Keratinocyte (primary cell): ENCODE measurements around the gene CFAP61. TPM values are rescaled to one million over a fixed set of nuclear protein-coding genes. Genes with fewer than 3 reads are reported as not detected.

Experiments used
- DNase-seq: peaks from one replicate; pipeline ENCODE4 v3.0.0-alpha.2; 2011; ENCODE audit warnings: low read depth, missing footprints, low spot score
- FAIRE-seq: peaks from 2 replicates; lab custom pipeline; 2011; peaks lifted over from hg19 to GRCh38; lab: Jason Lieb, UNC
- H2AFZ ChIP-seq: 2 replicates; pipeline ENCODE4 v1.6.0; 2012; ENCODE audit warnings: low read length, control low read depth, inconsistent platforms; ENCODE audit not compliant: control insufficient read depth
- H3K27ac ChIP-seq: 2 replicates; pipeline ENCODE4 v1.5.1; 2011; ENCODE audit warnings: low read length; ENCODE audit not compliant: control insufficient read depth, insufficient read depth
- H3K27me3 ChIP-seq: 3 replicates; pipeline ENCODE4 v1.6.0; 2011; ENCODE audit warnings: low read length; ENCODE audit not compliant: control insufficient read depth, insufficient read depth; ENCODE audit errors: extremely low read depth
- H3K36me3 ChIP-seq, 2 experiments: 2 replicates in 1 of 2; 3 replicates in 1 of 2; pipeline ENCODE4 v1.5.1; 2011; ENCODE audit warnings: low read length in 2 of 2, mild to moderate bottlenecking in 1 of 2; ENCODE audit not compliant: control insufficient read depth in 2 of 2, insufficient read depth in 2 of 2; ENCODE audit errors: extremely low read depth in 1 of 2
- H3K4me1 ChIP-seq: 3 replicates; pipeline ENCODE4 v1.5.1; 2011; ENCODE audit warnings: low read length; ENCODE audit not compliant: control insufficient read depth, insufficient read depth; ENCODE audit errors: extremely low read depth
- H3K4me2 ChIP-seq: 3 replicates; pipeline ENCODE4 v1.6.0; 2011; ENCODE audit warnings: low read depth, low read length; ENCODE audit not compliant: control insufficient read depth, insufficient read depth; ENCODE audit errors: extremely low read depth
- H3K4me3 ChIP-seq, 3 experiments: fragments of 200-600 bp in 1 of 3; sonication (generic) in 1 of 3; 2 replicates in 2 of 3; 3 replicates in 1 of 3; pipeline ENCODE4 v1.5.1; 2011 to 2016; ENCODE audit warnings: low read length in 3 of 3, mild to moderate bottlenecking in 3 of 3, control low read depth in 2 of 3, inconsistent platforms in 1 of 3, low read depth in 1 of 3, mixed read lengths in 1 of 3, mixed run types in 1 of 3, moderate library complexity in 1 of 3; ENCODE audit not compliant: control insufficient read depth in 2 of 3, insufficient read depth in 2 of 3; ENCODE audit errors: extremely low read depth in 1 of 3
- H3K79me2 ChIP-seq: 2 replicates; pipeline ENCODE4 v1.6.0; 2012; ENCODE audit warnings: low read length; ENCODE audit not compliant: control insufficient read depth, insufficient read depth
- H3K9ac ChIP-seq: 3 replicates; pipeline ENCODE4 v1.6.0; 2011; ENCODE audit warnings: low read length; ENCODE audit not compliant: control insufficient read depth, insufficient read depth; ENCODE audit errors: extremely low read depth
- H3K9me1 ChIP-seq: 3 replicates; pipeline ENCODE4 v1.6.0; 2011; ENCODE audit warnings: low read length; ENCODE audit not compliant: control insufficient read depth, insufficient read depth; ENCODE audit errors: extremely low read depth
- H3K9me3 ChIP-seq: 2 replicates; pipeline ENCODE4 v1.5.1; 2012; ENCODE audit warnings: low read depth, low read length; ENCODE audit not compliant: control insufficient read depth
- H4K20me1 ChIP-seq: 3 replicates; pipeline ENCODE4 v1.6.0; 2011; ENCODE audit warnings: low read length; ENCODE audit not compliant: control insufficient read depth, insufficient read depth; ENCODE audit errors: extremely low read depth
- EZH2 ChIP-seq: IDR thresholded peaks from one replicate; pipeline ENCODE4 v1.6.1; 2012; ENCODE audit warnings: inconsistent platforms, mild to moderate bottlenecking, low read length, moderate library complexity
- dilution Hi-C: fragments of 300-500 bp; cut with MboI; formaldehyde crosslinking; loops from one replicate; pipeline ENCODE4 v1.7.0; 2020; ENCODE audit warnings: low sequenced_read_pairs; ENCODE audit not compliant: extremely low pct_ligation_motif_present
- polyA plus RNA-seq, 5 experiments: library from polyadenylated mRNA; depleted of rRNA in 3 of 5; stranded (reverse) in 3 of 5; stranded (forward) in 1 of 5; unstranded in 1 of 5; fragments of >200 nt; gene quantifications; 1 replicate in 1 of 5; 2 replicates in 3 of 5; 3 replicates in 1 of 5; pipeline versions ENCODE4 v1.2.1 to v1.2.3, GENCODE V29; 2011 to 2012; ENCODE audit warnings: missing spikeins in 2 of 5, low read depth in 1 of 5, low replicate concordance in 1 of 5
- TF ChIP-seq, protein P1 (sequence below), 3 experiments: IDR thresholded peaks in 1 of 3; conservative IDR thresholded peaks in 1 of 3; optimal IDR thresholded peaks in 1 of 3; 2 replicates in 2 of 3; 3 replicates in 1 of 3; pipeline versions ENCODE3 to v1.5.1; 2011; ENCODE audit warnings: low read length in 3 of 3, mild to moderate bottlenecking in 3 of 3, moderate library complexity in 2 of 3, control low read depth in 1 of 3, inconsistent platforms in 1 of 3; ENCODE audit not compliant: insufficient read depth in 2 of 3; ENCODE audit errors: extremely low read depth in 1 of 3

Gene CFAP61
- polyA plus RNA-seq, 1 donor (not counting 4 experiments of a cell fraction or from before 2014, with no cell fraction given), result 0.25 TPM

GRCh38 chr20:20259533-20259932, 207.2 kb downstream of the CFAP61 start:
- Histone ChIP-seq H3K4me1 (no peaks in the 10 kb centered on the region), H3K9me3 (no peaks in the 10 kb centered on the region), H4K20me1 (no peaks in the 10 kb centered on the region), H3K9me1 (no peaks in the 10 kb centered on the region), H3K36me3 (no peaks in the 10 kb centered on the region), H3K9ac (no peak overlapping the region), H3K27ac (no peak overlapping the region), H3K79me2 (no peaks in the 10 kb centered on the region), H3K4me2 (no peak overlapping the region), H2AFZ (no peak overlapping the region), H3K4me3 (no peak overlapping the region), H3K27me3 (no peaks in the 10 kb centered on the region)
- DNase-seq (no peak), FAIRE-seq (no peak)
- TF ChIP-seq EZH2, result no peak
- TF ChIP-seq, protein P1, sequence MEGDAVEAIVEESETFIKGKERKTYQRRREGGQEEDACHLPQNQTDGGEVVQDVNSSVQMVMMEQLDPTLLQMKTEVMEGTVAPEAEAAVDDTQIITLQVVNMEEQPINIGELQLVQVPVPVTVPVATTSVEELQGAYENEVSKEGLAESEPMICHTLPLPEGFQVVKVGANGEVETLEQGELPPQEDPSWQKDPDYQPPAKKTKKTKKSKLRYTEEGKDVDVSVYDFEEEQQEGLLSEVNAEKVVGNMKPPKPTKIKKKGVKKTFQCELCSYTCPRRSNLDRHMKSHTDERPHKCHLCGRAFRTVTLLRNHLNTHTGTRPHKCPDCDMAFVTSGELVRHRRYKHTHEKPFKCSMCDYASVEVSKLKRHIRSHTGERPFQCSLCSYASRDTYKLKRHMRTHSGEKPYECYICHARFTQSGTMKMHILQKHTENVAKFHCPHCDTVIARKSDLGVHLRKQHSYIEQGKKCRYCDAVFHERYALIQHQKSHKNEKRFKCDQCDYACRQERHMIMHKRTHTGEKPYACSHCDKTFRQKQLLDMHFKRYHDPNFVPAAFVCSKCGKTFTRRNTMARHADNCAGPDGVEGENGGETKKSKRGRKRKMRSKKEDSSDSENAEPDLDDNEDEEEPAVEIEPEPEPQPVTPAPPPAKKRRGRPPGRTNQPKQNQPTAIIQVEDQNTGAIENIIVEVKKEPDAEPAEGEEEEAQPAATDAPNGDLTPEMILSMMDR (optimal IDR thresholded peaks at IDR 0.05 in 1 of 3, IDR thresholded peaks at IDR 0.05 in 1 of 3, conservative IDR thresholded peaks at IDR 0.05 in 1 of 3; ENCODE audit: extremely low read depth in 1 of 3, insufficient read depth in 2 of 3, low read length in 3 of 3), result no peak
- dilution Hi-C loops, result no loop called here

GRCh38 chr20:20261159-20261558, 208.8 kb downstream of the CFAP61 start:
- H3K9me3 ChIP-seq, result no peaks in the 10 kb centered on the region
- H3K9ac ChIP-seq, result no peak overlapping the region
- no peaks in the 10 kb centered on the region for H3K27me3 ChIP-seq
- H3K4me2 ChIP-seq, result no peak overlapping the region
- no peaks in the 10 kb centered on the region for H4K20me1 ChIP-seq
- H2AFZ ChIP-seq, result no peak overlapping the region
- TF ChIP-seq, protein P1 (optimal IDR thresholded peaks at IDR 0.05 in 1 of 3, IDR thresholded peaks at IDR 0.05 in 1 of 3, conservative IDR thresholded peaks at IDR 0.05 in 1 of 3; ENCODE audit: extremely low read depth in 1 of 3, insufficient read depth in 2 of 3, low read length in 3 of 3), result no peak
- TF ChIP-seq EZH2, result no peak
- DNase-seq (no peak), FAIRE-seq (no peak)
- dilution Hi-C loops, result no loop called here
- H3K79me2 ChIP-seq, result no peaks in the 10 kb centered on the region
- no peak overlapping the region for H3K4me3 ChIP-seq
- no peak overlapping the region for H3K27ac ChIP-seq
- no peaks in the 10 kb centered on the region for H3K36me3 ChIP-seq
- H3K9me1 ChIP-seq, result no peaks in the 10 kb centered on the region
- no peaks in the 10 kb centered on the region for H3K4me1 ChIP-seq
